IMR-90 (cell line): Measurements from ENCODE around the gene ARNT2.

ENCODE experiments used
- BHLHE40 ChIP-seq: fragments of 150-350 bp; IDR thresholded peaks from 2 replicates; pipeline ENCODE4 v1.6.1; 2016; ENCODE audit warnings: mild to moderate bottlenecking, low read depth, low read length
- CTCF ChIP-seq: conservative IDR thresholded peaks from 2 replicates; pipeline ENCODE4 v1.5.1; 2012; ENCODE audit warnings: mild to moderate bottlenecking, low read depth, low read length, improper control_type of control experiment
- ELK1 ChIP-seq: fragments of 150-350 bp; IDR thresholded peaks from 2 replicates; pipeline ENCODE4 v1.6.1; 2016; ENCODE audit warnings: low read depth, mild to moderate bottlenecking, low read length, moderate library complexity, borderline replicate concordance
- FOS ChIP-seq: fragments of 150-350 bp; IDR thresholded peaks from 2 replicates; pipeline ENCODE4 v1.6.1; 2016; ENCODE audit warnings: low read depth, low read length
- MAFK ChIP-seq: IDR thresholded peaks from 2 replicates; pipeline ENCODE4 v1.6.1; 2012; ENCODE audit warnings: low read depth, low read length, improper control_type of control experiment
- MAZ ChIP-seq: IDR thresholded peaks from 2 replicates; pipeline ENCODE4 v1.6.1; 2012; ENCODE audit warnings: low read depth, mild to moderate bottlenecking, low read length, improper control_type of control experiment, moderate library complexity, borderline replicate concordance
- MXI1 ChIP-seq: IDR thresholded peaks from 2 replicates; pipeline ENCODE4 v1.6.1; 2012; ENCODE audit warnings: low read depth, mild to moderate bottlenecking, low read length, moderate library complexity, borderline replicate concordance
- POLR2A ChIP-seq: IDR thresholded peaks from 2 replicates; pipeline ENCODE4 v1.6.1; 2012; ENCODE audit warnings: mild to moderate bottlenecking, low read depth, low read length
- RAD21 ChIP-seq: IDR thresholded peaks from 2 replicates; pipeline ENCODE4 v1.6.1; 2012; ENCODE audit warnings: low read length, improper control_type of control experiment
- USF2 ChIP-seq: fragments of 150-350 bp; IDR thresholded peaks from 2 replicates; pipeline ENCODE4 v1.6.1; 2017; ENCODE audit warnings: mild to moderate bottlenecking, antibody characterized with exemption, low read length, low read depth

- TF ChIP-seq POLR2A, result no peak
- no peak for TF ChIP-seq ELK1
- TF ChIP-seq MAFK, result no peak
- no peak for TF ChIP-seq CTCF
- TF ChIP-seq FOS, result no peak
- TF ChIP-seq MXI1, result no peak
- no peak for TF ChIP-seq BHLHE40
- TF ChIP-seq USF2, result no peak
- TF ChIP-seq RAD21, result no peak
- no peak for TF ChIP-seq MAZ
Measured at GRCh38 chr15:80501476-80501875, 97.3 kb downstream of the ARNT2 start.
